Measurements from ENCODE around the gene NHLRC3.
"Not testable (repeated sequence)": the region's sequence is repeated elsewhere in the genome, so short reads cannot be mapped to it uniquely, and the experiment has no call there.

Gene NHLRC3, protein sequence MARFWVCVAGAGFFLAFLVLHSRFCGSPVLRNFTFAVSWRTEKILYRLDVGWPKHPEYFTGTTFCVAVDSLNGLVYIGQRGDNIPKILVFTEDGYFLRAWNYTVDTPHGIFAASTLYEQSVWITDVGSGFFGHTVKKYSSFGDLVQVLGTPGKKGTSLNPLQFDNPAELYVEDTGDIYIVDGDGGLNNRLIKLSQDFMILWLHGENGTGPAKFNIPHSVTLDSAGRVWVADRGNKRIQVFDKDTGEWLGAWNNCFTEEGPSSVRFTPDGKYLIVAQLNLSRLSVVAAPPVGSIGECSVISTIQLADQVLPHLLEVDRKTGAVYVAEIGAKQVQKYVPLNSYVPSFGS

DNA sequence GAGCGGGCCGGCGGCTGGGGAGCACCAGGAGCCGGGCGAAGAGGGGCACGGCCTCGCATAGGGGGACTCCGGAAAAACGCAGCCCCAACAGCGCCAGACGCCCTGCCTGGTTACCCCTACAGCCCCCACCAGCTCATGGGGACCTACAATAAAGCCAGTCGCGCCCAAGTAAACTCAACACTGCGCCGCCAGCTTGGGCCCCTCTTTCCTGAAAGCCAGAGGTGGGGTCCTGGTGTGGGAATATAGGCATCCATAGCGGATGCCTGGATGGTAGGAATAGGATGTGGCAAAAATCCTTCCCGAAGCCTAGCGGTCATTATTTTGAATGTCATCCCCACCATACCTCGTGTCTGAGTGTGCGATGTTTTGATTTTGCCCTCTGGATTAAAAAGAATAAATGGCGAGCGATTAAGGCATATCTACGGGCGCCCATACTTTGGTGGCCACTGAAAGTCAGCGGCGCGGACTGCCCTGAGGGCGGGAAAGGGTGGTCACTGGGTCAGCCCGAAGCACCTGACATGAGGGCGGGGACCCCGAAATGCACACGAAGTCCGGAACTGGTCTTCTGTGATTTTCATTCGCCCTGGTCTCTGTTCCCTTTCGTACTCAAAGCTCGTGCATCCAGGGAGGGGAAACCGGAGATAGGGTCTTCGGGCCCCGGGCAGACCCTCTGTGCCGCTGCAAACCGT lies at the start of gene NHLRC3, which contains the start of gene PROSER1:
Gene NHLRC3 (plus strand): TSS at position 577 of the 689 bp plus-strand sequence. CDS start 184 bp downstream, outside the sequence.
Gene PROSER1 (minus strand): TSS at position 210 of the 689 bp plus-strand sequence. CDS start 847 bp downstream, outside the sequence.
- ATAC-seq (peak; percentile 88), DNase-seq (ENCODE audit: low spot score in 2 of 2) (peak; percentile 71 to 90)
- H3K9me3 Mint-ChIP-seq, result no peaks in the 10 kb centered on the region
- H3K36me3 Mint-ChIP-seq, result peaks cover 18% of the 10 kb centered on the region
- peaks cover 33% of the 10 kb centered on the region for H3K4me1 Mint-ChIP-seq
- H3K27ac Mint-ChIP-seq, result peak within 1 kb of the TSS; percentile 97
- H3K4me3 Mint-ChIP-seq, result peak within 1 kb of the TSS; percentile 94

DNA sequence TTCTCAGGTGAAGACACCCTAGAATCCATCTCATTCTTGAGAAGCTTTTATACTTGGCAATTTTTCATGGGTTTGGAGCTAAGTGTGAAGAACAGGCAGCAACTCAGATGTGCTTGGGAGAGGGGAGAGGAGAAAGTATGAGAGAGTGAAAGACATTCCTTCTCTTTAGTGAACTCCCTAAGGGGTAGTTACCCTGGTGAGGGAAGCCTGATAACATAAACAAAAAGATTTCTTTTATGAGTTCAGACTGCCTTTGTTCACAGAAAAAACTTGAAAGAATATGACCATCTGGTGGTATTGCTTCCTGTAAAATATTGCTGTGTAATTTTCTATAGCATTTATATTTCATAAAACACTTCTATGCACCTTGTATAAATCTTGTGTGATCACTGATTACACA lies 47.6 kb upstream of the NHLRC3 start, which contains the start of gene STOML3:
Gene STOML3 (minus strand): TSS at position 139 of the 400 bp plus-strand sequence. CDS start 110 bp downstream, at position 29.
- Mint-ChIP-seq H3K27ac (no peak within 1 kb of the TSS), H3K4me3 (no peak within 1 kb of the TSS), H3K9me3 (no peaks in the 10 kb centered on the region), H3K4me1 (no peaks in the 10 kb centered on the region), H3K36me3 (no peaks in the 10 kb centered on the region)
- ATAC-seq (no peak), DNase-seq (ENCODE audit: low spot score in 2 of 2) (no peak)

DNA sequence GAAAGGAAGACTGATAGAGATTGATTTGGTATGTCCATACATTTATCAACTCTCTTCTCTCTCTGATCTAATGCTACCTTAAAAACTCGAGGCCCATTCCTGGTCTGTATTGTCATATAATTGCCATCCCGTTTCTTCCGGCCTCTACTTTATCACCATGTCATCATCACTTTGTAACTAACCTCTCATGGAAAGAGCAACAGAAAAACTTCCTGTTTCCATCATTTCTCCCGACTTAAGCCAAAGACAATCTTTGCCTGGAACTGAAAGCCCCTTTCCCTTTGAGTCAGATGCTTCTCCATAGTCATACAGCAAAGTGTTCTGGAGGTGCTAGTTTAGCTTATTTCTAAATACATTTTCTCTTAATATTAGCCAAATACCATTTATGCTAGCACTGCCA lies 44.9 kb upstream of the NHLRC3 start:
- no peaks in the 10 kb centered on the region for H3K4me1 Mint-ChIP-seq
- no peaks in the 10 kb centered on the region for H3K36me3 Mint-ChIP-seq
- DNase-seq (ENCODE audit: low spot score in 2 of 2) (no peak), ATAC-seq (no peak)
- no peak overlapping the region for H3K4me3 Mint-ChIP-seq
- H3K27ac Mint-ChIP-seq, result no peak overlapping the region
- H3K9me3 Mint-ChIP-seq, result no peaks in the 10 kb centered on the region

DNA sequence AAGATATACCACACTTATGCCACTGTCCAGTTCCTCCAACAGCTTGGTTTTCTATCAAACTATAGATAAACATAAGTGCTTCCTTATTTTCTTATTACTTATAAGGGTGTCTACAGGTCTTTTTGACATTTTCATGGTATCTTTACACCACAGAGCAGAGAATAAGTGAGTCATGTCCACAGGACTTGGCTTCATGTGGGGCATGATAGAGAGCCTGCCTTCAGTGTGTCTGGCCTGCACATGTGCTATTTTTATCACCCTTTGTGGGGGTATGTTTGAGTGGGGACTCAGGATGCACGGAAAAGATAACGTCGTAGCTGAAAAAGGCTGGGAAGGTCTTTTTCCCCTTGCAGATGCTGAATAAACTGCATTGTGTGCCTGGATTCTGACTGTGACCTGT lies 39.5 kb upstream of the NHLRC3 start:
- no peak for DNase-seq (ENCODE audit: low spot score in 2 of 2)
- no peaks in the 10 kb centered on the region for H3K36me3 Mint-ChIP-seq
- ATAC-seq, result no peak
- no peak overlapping the region for H3K4me3 Mint-ChIP-seq
- no peak overlapping the region for H3K27ac Mint-ChIP-seq
- no peaks in the 10 kb centered on the region for H3K4me1 Mint-ChIP-seq
- no peaks in the 10 kb centered on the region for H3K9me3 Mint-ChIP-seq

DNA sequence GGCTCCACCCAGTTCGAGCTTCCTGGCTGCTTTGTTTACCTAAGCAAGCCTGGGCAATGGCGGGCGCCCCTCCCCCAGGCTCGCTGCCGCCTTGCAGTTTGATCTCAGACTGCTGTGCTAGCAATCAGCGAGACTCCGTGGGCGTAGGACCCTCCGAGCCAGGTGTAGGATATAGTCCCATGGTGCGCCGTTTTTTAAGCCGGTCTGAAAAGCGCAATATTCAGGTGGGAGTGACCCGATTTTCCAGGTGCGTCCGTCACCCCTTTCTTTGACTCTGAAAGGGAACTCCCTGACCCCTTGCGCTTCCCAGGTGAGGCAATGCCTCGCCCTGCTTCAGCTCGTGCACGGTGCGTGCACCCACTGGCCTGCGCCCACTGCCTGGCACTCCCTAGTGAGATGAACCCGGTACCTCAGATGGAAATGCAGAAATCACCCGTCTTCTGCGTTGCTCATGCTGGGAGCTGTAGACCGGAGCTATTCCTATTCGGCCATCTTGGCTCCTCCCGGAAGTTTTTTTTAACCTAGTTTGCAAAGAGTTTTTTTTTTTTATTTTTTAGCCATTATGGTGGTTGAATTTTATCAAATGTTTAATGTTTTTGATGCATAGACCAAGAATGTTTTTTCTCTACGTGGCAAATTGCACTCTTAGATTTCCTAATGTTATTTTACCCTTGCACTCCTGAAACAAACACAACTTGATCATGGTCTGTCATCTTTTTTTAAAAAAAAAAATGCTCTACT lies 31.7 kb upstream of the NHLRC3 start:
- not testable (repeated sequence) for H3K4me1 Mint-ChIP-seq; H3K27ac Mint-ChIP-seq; H3K9me3 Mint-ChIP-seq; ATAC-seq; DNase-seq (ENCODE audit: low spot score in 2 of 2)
- H3K36me3 Mint-ChIP-seq, result peaks cover 36% of the 10 kb centered on the region
- H3K4me3 Mint-ChIP-seq, result peak overlapping the region; percentile 28

DNA sequence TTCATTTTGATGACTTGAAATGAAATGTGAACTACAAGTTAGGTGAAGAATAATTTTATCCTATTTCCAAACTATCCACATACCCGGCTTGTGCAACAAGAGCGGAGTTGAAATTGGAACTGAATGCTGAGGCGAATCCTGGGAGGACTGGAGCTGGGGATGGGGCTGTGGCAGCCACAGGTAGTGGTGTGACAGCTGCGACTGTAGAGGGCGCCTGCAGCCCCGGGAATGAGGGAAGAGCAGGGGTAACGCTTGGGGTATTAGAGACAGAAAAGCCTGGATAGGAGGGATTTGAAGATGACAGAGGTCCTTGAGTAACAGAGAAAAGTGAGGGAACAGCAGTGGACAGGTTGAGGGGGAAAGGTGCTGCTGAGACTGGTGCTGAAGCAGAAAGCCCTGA lies 25.6 kb upstream of the NHLRC3 start:
- Mint-ChIP-seq H3K4me1 (peaks cover 17% of the 10 kb centered on the region), H3K9me3 (no peaks in the 10 kb centered on the region), H3K36me3 (peaks cover 97% of the 10 kb centered on the region), H3K27ac (no peak overlapping the region), H3K4me3 (no peak overlapping the region)
- ATAC-seq, result no peak
- DNase-seq (ENCODE audit: low spot score in 2 of 2), result no peak

DNA sequence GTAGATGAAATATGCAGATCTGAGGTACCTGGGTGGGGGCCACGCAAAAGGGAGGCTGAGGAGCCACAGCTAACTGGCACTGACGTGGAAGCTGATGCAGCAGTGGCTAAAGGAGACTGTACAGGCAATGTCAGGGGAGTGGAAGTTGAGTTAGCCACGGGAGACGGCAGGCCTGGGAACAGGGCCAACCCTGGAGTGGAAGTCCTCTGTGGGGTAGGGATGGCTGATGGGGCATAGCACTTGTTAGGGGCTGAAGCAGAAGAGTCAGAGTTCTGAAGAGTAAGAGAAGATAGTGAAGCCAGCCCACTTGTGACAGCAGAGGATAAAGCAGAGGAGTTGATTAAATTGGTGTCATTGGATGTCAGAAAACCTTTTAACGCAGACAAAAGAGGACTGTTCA lies 24.8 kb upstream of the NHLRC3 start:
- Mint-ChIP-seq H3K4me3 (no peak overlapping the region), H3K27ac (peak overlapping the region; percentile 80), H3K9me3 (no peaks in the 10 kb centered on the region), H3K4me1 (peaks cover 25% of the 10 kb centered on the region), H3K36me3 (peaks cover 100% of the 10 kb centered on the region)
- DNase-seq (ENCODE audit: low spot score in 2 of 2), result no peak
- no peak for ATAC-seq

DNA sequence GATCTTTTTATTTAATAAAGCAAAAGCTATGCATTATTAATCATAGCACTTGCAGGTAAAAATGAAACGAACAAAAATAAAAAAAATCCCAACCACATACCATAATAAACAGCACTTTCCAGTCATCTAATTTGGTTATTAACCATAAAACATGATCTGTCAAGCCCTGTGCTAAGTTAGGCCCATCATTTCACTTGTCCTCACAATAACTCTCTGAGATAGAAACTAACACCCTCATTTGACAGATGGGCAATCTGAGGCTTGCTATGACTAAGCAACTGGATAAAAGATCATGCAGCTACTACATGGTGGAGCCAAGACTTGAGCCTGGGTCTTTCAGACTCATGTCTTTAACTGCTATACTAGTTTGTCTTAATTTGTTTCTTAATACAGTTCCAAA lies 22.2 kb upstream of the NHLRC3 start:
- Mint-ChIP-seq H3K9me3 (no peaks in the 10 kb centered on the region), H3K27ac (no peak overlapping the region)
- ATAC-seq, result peak; percentile 98

DNA sequence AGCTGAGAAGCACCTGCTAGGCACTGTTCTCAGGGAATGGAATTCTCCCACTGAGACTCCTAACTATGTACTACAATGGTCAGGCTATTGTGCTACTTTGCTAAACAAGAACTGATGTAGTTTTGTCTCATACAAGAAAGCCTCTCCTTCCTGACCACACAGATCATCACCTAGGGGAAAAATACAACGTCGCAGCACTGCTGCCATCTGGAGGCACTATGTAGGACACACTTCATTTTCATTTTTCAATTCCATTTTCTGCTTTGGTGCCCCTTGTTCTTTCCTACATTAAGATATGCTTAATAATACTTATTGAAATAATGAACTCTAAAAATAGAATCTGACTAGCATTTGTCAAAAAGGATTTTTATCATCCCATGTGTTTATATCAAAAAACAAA lies 21.5 kb upstream of the NHLRC3 start:
- peaks cover 99% of the 10 kb centered on the region for H3K36me3 Mint-ChIP-seq

More for the DNA sequence above, 22.2 kb upstream of the NHLRC3 start:
- no peak for DNase-seq (ENCODE audit: low spot score in 2 of 2)
- peaks cover 29% of the 10 kb centered on the region for H3K4me1 Mint-ChIP-seq
- no peak overlapping the region for H3K4me3 Mint-ChIP-seq
- peaks cover 99% of the 10 kb centered on the region for H3K36me3 Mint-ChIP-seq

DNA sequence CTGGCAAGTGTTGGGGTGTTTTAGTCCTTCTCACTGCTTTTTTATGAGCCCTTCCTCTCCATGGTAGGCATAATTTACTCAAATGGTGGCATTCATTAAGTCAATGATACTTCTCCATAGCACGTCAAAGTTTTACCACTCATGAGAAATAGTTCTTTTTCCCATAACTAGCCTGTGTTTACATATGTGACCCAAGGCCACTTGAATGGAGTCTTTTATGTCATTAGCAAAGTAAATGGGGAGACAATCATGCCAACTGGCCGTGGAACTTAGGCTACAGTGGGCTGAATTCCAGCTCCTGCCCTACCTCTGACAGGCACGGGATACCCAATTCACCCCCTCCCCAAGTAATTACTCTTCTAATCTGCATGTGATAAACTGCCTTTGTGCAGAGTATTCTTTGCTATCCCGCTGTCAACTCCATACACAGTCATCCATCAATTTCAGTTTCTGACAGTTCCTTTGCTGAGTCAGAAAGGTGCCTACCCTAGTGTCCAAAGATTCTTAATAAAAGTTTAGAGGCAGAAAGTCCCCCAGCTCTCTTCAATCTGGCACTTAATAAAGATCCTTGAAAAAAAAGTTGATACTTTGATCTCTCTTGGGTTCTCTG lies 17.3 kb upstream of the NHLRC3 start:
- Mint-ChIP-seq H3K27ac (peak overlapping the region; percentile 35), H3K4me1 (peaks cover 20% of the 10 kb centered on the region), H3K9me3 (no peaks in the 10 kb centered on the region), H3K4me3 (no peak overlapping the region), H3K36me3 (peaks cover 99% of the 10 kb centered on the region)
- ATAC-seq, result no peak
- DNase-seq (ENCODE audit: low spot score in 2 of 2), result no peak

More for the DNA sequence above, 21.5 kb upstream of the NHLRC3 start:
- H3K4me1 Mint-ChIP-seq, result peaks cover 29% of the 10 kb centered on the region
- DNase-seq (ENCODE audit: low spot score in 2 of 2) (no peak), ATAC-seq (peak; percentile 71)
- no peak overlapping the region for H3K27ac Mint-ChIP-seq
- no peak overlapping the region for H3K4me3 Mint-ChIP-seq
- H3K9me3 Mint-ChIP-seq, result no peaks in the 10 kb centered on the region

DNA sequence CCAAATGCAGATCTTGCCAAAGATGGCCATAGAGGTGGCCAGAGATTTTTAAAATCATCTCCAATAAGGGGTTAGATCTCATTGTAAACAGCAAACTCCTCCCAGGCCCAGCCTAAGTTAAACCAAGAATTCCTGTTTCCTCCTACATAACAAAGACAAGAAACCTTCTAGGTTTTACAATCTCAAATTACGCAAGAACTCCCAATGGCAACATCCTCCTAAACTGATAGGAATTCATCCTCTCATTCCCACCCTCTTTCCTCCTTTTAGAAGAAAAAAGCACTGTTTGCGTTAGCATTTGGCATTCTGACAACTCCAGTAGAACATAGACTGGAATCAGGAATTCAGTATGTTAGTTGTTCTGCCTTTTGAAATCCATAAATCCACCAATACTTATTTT lies 14.9 kb upstream of the NHLRC3 start:
- Mint-ChIP-seq H3K4me3 (no peak overlapping the region), H3K9me3 (no peaks in the 10 kb centered on the region), H3K27ac (no peak overlapping the region), H3K4me1 (peaks cover 6% of the 10 kb centered on the region), H3K36me3 (peaks cover 98% of the 10 kb centered on the region)
- no peak for DNase-seq (ENCODE audit: low spot score in 2 of 2)
- ATAC-seq, result no peak

DNA sequence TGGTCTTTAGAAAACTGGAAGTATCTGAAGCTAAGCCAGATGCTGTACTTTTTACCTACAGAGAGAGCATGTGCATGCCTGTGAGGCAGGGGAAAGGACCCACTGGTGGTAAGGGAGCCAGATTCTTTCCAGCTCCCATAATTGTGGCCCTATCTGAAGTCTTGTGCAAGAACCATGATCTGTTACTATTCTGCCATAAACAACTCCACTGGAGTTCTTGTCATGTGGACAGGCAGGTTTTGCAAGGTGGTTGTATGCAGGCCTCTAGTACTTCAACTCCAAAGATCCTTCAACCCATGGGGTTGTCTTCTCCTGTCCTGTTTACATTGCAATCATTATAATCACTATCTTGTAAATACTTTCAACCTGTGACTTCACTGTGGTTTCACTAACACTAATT lies 14.5 kb upstream of the NHLRC3 start:
- DNase-seq (ENCODE audit: low spot score in 2 of 2), result no peak
- Mint-ChIP-seq H3K4me1 (peaks cover 1% of the 10 kb centered on the region), H3K27ac (no peak overlapping the region), H3K36me3 (peaks cover 98% of the 10 kb centered on the region), H3K9me3 (no peaks in the 10 kb centered on the region), H3K4me3 (no peak overlapping the region)
- ATAC-seq, result no peak

DNA sequence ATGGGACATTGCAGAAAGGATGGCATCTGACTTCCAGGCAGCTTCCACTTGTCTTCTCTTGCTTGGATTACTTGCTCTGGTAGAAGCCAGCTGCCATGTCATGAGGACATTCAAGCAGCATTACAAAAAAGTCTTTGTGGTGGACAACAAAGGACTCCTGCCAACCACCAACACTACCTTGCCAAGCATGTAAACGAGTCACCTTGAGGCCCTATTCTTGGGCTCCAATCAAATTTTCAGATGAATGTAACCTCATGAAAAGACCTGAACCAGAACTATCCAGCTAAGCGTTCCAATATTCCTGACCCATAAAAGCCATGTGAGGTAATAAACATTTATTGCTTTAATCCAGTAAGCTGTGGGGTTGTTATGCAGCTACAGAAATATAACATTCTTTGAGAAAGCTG lies 12.8 kb upstream of the NHLRC3 start:
- H3K4me3 Mint-ChIP-seq, result no peak overlapping the region
- H3K9me3 Mint-ChIP-seq, result no peaks in the 10 kb centered on the region
- no peak overlapping the region for H3K27ac Mint-ChIP-seq
- ATAC-seq, result no peak
- no peaks in the 10 kb centered on the region for H3K4me1 Mint-ChIP-seq
- DNase-seq (ENCODE audit: low spot score in 2 of 2), result no peak
- H3K36me3 Mint-ChIP-seq, result peaks cover 95% of the 10 kb centered on the region

DNA sequence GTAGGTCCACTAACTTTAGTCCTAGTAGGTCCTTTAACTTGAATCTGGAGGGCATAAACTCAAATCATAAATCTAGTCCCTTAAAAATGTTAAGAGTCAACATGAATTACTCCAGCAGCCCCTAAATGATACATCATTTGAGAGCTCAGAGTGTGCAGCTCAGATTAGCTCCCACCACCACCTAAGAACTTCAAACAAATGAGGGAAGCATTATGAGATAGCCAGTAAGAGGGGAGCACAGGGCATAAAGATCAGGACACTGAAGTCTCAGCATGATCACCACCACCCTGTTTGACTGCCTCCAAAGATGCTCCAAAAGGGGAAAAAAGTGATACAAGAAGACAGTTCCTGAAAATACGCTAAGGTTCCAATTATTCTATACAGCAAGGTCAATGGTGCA lies 6.1 kb upstream of the NHLRC3 start:
- H3K36me3 Mint-ChIP-seq, result peaks cover 52% of the 10 kb centered on the region
- DNase-seq (ENCODE audit: low spot score in 2 of 2) (no peak), ATAC-seq (no peak)
- no peak overlapping the region for H3K27ac Mint-ChIP-seq
- peaks cover 30% of the 10 kb centered on the region for H3K4me1 Mint-ChIP-seq
- no peak overlapping the region for H3K4me3 Mint-ChIP-seq
- H3K9me3 Mint-ChIP-seq, result no peaks in the 10 kb centered on the region

DNA sequence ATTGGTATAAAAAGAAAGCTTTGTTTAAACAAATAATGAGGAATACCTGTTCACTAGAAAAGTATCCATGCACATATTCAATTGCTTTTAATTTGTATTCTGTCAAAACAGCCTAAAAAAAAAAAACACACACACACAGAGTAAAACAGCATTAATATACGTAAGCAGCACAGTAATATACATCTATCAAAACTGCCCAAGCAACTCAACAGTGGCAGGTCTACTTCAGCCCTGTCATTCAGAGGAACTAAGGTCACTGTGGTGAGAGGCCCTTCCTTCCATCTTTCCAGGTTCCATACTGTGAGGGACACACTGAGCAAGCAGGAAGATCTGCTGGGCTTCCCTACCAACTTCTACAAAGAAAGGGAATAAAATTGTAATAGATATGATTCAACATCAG lies 4.2 kb upstream of the NHLRC3 start:
- Mint-ChIP-seq H3K36me3 (peaks cover 33% of the 10 kb centered on the region), H3K9me3 (no peaks in the 10 kb centered on the region), H3K4me3 (peak overlapping the region; percentile 94), H3K27ac (peak overlapping the region; percentile 56), H3K4me1 (peaks cover 30% of the 10 kb centered on the region)
- DNase-seq (ENCODE audit: low spot score in 2 of 2) (no peak), ATAC-seq (no peak)
